AG10803 (cell line): ENCODE data around the gene ZBTB16.

Experiments
- DNase-seq: peaks from one replicate; pipeline ENCODE4 v3.0.0; 2010; ENCODE audit warnings: low read depth
- H3K4me3 ChIP-seq: 2 replicates; pipeline ENCODE4 v1.5.1; 2011; ENCODE audit warnings: mild to moderate bottlenecking, low read length, control low read depth
- CTCF ChIP-seq: conservative IDR thresholded peaks from 2 replicates; pipeline ENCODE4 v1.5.1; 2011; ENCODE audit warnings: mild to moderate bottlenecking, low read length, control low read depth, inconsistent platforms

The ZBTB16 gene

GRCh38 chr11:114263513-114264170, 204.1 kb downstream of the ZBTB16 start:
- no peak overlapping the region for H3K4me3 ChIP-seq
- DNase-seq: no peak
- TF ChIP-seq CTCF: no peak

GRCh38 chr11:114264381-114264780, 204.9 kb downstream of the ZBTB16 start:
- H3K4me3 ChIP-seq: no peak overlapping the region
- TF ChIP-seq CTCF: no peak
- no peak for DNase-seq

DNA sequence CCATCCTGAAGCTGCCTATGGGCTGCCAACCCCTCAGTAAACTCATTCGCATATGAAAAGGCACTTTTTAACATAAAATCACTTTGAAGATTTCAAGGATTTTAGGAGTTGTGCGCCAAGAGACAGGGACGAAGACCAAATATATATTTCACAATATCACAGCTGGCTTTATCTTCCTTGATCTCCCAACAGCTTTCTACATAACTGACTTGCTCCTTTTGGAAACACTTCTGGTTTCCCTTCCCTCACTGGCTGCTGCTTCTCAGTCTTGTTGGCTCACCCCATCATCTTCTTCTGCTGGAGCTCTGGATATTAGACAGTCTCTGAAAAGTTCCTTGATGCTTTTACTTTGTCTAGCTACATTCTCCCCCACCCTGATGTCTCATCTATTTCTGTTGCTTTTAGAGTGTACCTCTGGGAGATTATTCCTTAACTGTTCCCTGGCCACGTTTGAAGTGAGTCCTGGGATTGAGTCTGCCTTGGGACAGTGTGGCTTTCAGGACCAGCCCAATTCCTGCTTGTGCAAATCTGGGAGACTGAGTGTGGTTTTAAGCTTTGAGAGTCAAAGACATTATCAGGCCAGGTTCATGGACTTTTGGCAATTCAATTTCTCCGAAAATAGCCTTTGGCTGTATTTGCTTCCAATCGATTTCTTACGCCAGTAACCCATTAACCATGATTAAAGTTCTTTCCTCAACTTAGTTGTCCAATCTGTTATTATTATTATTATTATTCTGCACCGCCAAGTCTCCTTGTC, 205.8 kb downstream of the ZBTB16 start:
- no peak for TF ChIP-seq CTCF
- no peak overlapping the region for H3K4me3 ChIP-seq
- no peak for DNase-seq

- no peak for DNase-seq
- H3K4me3 ChIP-seq: no peak overlapping the region
- TF ChIP-seq CTCF: no peak
These were observed 210.0 kb downstream of the ZBTB16 start for GRCh38 chr11:114269498-114269897.

DNA sequence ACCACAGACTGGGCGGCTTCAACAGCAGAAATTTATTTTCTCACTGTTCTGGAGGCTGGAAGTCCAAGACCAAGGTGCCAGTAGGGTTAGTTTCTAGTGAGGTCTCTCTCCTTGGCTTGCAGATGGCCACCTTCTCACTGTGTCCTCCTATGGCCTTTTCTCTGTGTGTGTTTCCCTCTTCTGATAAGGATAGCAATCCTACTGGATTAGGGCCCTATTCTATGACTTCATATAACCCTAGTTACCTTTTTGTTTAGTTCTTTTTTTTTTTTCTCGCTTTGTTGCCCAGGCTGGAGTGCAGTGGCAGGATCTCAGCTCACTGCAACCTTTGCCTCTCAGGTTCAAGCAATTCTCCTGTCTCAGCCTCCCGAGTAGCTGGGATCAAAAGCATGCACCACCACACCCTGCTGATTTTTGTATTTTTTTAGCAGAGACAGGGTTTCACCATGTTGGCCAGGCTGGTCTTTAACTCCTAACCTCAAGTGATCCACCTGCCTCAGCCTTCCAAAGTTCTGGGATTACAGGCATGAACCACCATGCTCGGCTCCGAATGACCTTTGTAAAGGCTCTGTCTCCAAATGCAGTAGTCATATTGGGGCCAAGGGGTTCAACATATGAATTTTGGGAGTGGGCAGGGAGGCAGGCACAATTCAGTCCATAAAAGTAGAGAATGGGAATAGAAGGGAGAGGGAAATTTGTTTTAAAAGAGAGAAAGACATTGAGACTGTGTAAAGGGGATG, 211.2 kb downstream of the ZBTB16 start:
- TF ChIP-seq CTCF: no peak
- no peak overlapping the region for H3K4me3 ChIP-seq

GRCh38 chr11:114271316-114271715, 211.8 kb downstream of the ZBTB16 start:
- no peak for TF ChIP-seq CTCF
- DNase-seq: no peak
- H3K4me3 ChIP-seq: no peak overlapping the region

More for the DNA sequence above, 211.2 kb downstream of the ZBTB16 start:
- no peak for DNase-seq
